Measurements from ENCODE around the gene RFTN1. TPM values are rescaled to one million over a fixed set of nuclear protein-coding genes. Genes with fewer than 3 reads are reported as not detected.

Gene RFTN1
- total RNA-seq, 2 experiments from 2014 or later = 81.8 to 152 TPM

GRCh38 chr3:16284633-16285032, 228.9 kb downstream of the RFTN1 start:
- no peaks in the 10 kb centered on the region for H3K9me3 ChIP-seq (ENCODE audit: low read length)
- TF ChIP-seq CTCF (conservative IDR thresholded peaks at IDR 0.05; ENCODE audit: low read length) = no peak
- TF ChIP-seq EZH2phosphoT487 (IDR thresholded peaks at IDR 0.05; ENCODE audit: borderline replicate concordance, low read depth, low read length) = no peak
- no peak overlapping the region for H2AFZ ChIP-seq (ENCODE audit: low read length)
- H3K4me1 ChIP-seq (ENCODE audit: insufficient read depth, low read length, poor library complexity, severe bottlenecking) = peaks cover 8% of the 10 kb centered on the region
- no peak overlapping the region for H3K4me2 ChIP-seq (ENCODE audit: low read length)
- ChIA-PET POLR2A (no interaction called here), CTCF (ENCODE audit: unreplicated experiment) (no interaction called here)
- BruUV-seq (replicated peaks) = no TSS peak
- H3K9me2 ChIP-seq (ENCODE audit: insufficient read depth, low read length) = no peaks in the 10 kb centered on the region
- intact Hi-C loops (cut with micrococcal nuclease; ENCODE audit: unreplicated experiment) = no loop called here
- H3K4me3 ChIP-seq (ENCODE audit: low read depth, low read length, poor library complexity, severe bottlenecking) = no peak overlapping the region
- H3K36me3 ChIP-seq (ENCODE audit: insufficient read depth, low read length) = peaks cover 59% of the 10 kb centered on the region
- no peaks in the 10 kb centered on the region for H3K79me2 ChIP-seq (ENCODE audit: insufficient read depth, low read depth, low read length)
- no peak for DNase-seq (ENCODE audit: low spot score)
- H3K27ac ChIP-seq (ENCODE audit: low read depth, low read length, poor library complexity, severe bottlenecking) = no peak overlapping the region
- no peaks in the 10 kb centered on the region for H4K20me1 ChIP-seq (ENCODE audit: insufficient read depth, low read length)

GRCh38 chr3:16280671-16281070, 232.8 kb downstream of the RFTN1 start:
- Histone ChIP-seq H3K4me2 (ENCODE audit: low read length) (no peak overlapping the region), H3K9me3 (ENCODE audit: low read length) (no peaks in the 10 kb centered on the region), H3K79me2 (ENCODE audit: insufficient read depth, low read depth, low read length) (no peaks in the 10 kb centered on the region), H2AFZ (ENCODE audit: low read length) (no peak overlapping the region), H3K27ac (ENCODE audit: low read depth, low read length, poor library complexity, severe bottlenecking) (no peak overlapping the region), H3K9me2 (ENCODE audit: insufficient read depth, low read length) (no peaks in the 10 kb centered on the region), H3K4me3 (ENCODE audit: low read depth, low read length, poor library complexity, severe bottlenecking) (no peak overlapping the region), H3K4me1 (ENCODE audit: insufficient read depth, low read length, poor library complexity, severe bottlenecking) (no peaks in the 10 kb centered on the region), H4K20me1 (ENCODE audit: insufficient read depth, low read length) (no peaks in the 10 kb centered on the region), H3K36me3 (ENCODE audit: insufficient read depth, low read length) (peaks cover 46% of the 10 kb centered on the region)
- BruUV-seq (replicated peaks) = no TSS peak
- TF ChIP-seq CTCF (conservative IDR thresholded peaks at IDR 0.05; ENCODE audit: low read length) (no peak), EZH2phosphoT487 (IDR thresholded peaks at IDR 0.05; ENCODE audit: borderline replicate concordance, low read depth, low read length) (no peak)
- no peak for DNase-seq (ENCODE audit: low spot score)
- POLR2A ChIA-PET = interaction anchor here (0.7 kb wide), 1 partner anchor 12 kb away, joined by 3 read pairs; no protein-coding TSS in a partner anchor
- CTCF ChIA-PET (ENCODE audit: unreplicated experiment) = interaction anchor here (1.0 kb wide), 1 partner anchor 11 kb away, joined by 3 read pairs; no protein-coding TSS in a partner anchor
- intact Hi-C loops (cut with micrococcal nuclease; ENCODE audit: unreplicated experiment) = no loop called here

GRCh38 chr3:16279010-16279801, 234.3 kb downstream of the RFTN1 start:
- BruUV-seq (replicated peaks) = no TSS peak
- Histone ChIP-seq H2AFZ (ENCODE audit: low read length) (no peak overlapping the region), H3K4me3 (ENCODE audit: low read depth, low read length, poor library complexity, severe bottlenecking) (no peak overlapping the region), H3K4me2 (ENCODE audit: low read length) (no peak overlapping the region), H3K9me3 (ENCODE audit: low read length) (no peaks in the 10 kb centered on the region), H4K20me1 (ENCODE audit: insufficient read depth, low read length) (no peaks in the 10 kb centered on the region), H3K27ac (ENCODE audit: low read depth, low read length, poor library complexity, severe bottlenecking) (no peak overlapping the region), H3K36me3 (ENCODE audit: insufficient read depth, low read length) (peaks cover 58% of the 10 kb centered on the region), H3K4me1 (ENCODE audit: insufficient read depth, low read length, poor library complexity, severe bottlenecking) (no peaks in the 10 kb centered on the region), H3K9me2 (ENCODE audit: insufficient read depth, low read length) (no peaks in the 10 kb centered on the region), H3K79me2 (ENCODE audit: insufficient read depth, low read depth, low read length) (no peaks in the 10 kb centered on the region)
- POLR2A ChIA-PET = interaction anchor here (0.6 to 1.3 kb wide), 2 partner anchors 13 to 698 kb away, joined by 3 to 4 read pairs; no protein-coding TSS in a partner anchor
- CTCF ChIA-PET (ENCODE audit: unreplicated experiment) = interaction anchor here (0.6 to 1.0 kb wide), 2 partner anchors 9 to 13 kb away, joined by 3 read pairs; no protein-coding TSS in a partner anchor
- intact Hi-C loops (cut with micrococcal nuclease; ENCODE audit: unreplicated experiment) = no loop called here
- no peak for TF ChIP-seq EZH2phosphoT487 (IDR thresholded peaks at IDR 0.05; ENCODE audit: borderline replicate concordance, low read depth, low read length)
- no peak for DNase-seq (ENCODE audit: low spot score)

Data from OCI-LY7 (cell line).